AG09319 (cell line): ENCODE data around the gene C3orf80.
"Not testable (repeated sequence)": the region's sequence is repeated elsewhere in the genome, so short reads cannot be mapped to it uniquely, and the experiment has no call there.

Experiments
- DNase-seq: peaks from one replicate; pipeline ENCODE4 v3.0.0-alpha.2; 2010; ENCODE audit warnings: low read depth; ENCODE audit errors: extremely low read depth
- CTCF ChIP-seq: IDR thresholded peaks from 2 replicates; pipeline ENCODE4 v1.5.1; 2011; ENCODE audit warnings: low read depth, mild to moderate bottlenecking, inconsistent platforms, low read length, moderate library complexity

Gene C3orf80

GRCh38 chr3:160232014-160232413 lies 6.8 kb downstream of the C3orf80 start:
- no peak for DNase-seq
- no peak for TF ChIP-seq CTCF

- DNase-seq, result not testable (repeated sequence)
Measured at GRCh38 chr3:160240719-160241118, 15.5 kb downstream of the C3orf80 start.

GRCh38 chr3:160245261-160245800 lies 20.1 kb downstream of the C3orf80 start:
- TF ChIP-seq CTCF, result no peak
- DNase-seq, result no peak

GRCh38 chr3:160247766-160248165 lies 22.5 kb downstream of the C3orf80 start:
- DNase-seq, result no peak
- TF ChIP-seq CTCF, result no peak

- no peak for DNase-seq
- no peak for TF ChIP-seq CTCF
Measured at GRCh38 chr3:160253298-160253697, 28.1 kb downstream of the C3orf80 start.

- TF ChIP-seq CTCF, result no peak
- no peak for DNase-seq
Measured at GRCh38 chr3:160257606-160258005, 32.4 kb downstream of the C3orf80 start.

- no peak for TF ChIP-seq CTCF
- DNase-seq, result peak; percentile 27
Measured at GRCh38 chr3:160259589-160259988, 34.4 kb downstream of the C3orf80 start.

- DNase-seq, result no peak
- TF ChIP-seq CTCF, result no peak
Measured at GRCh38 chr3:160260587-160261270, 35.5 kb downstream of the C3orf80 start.
